K562 (cell line): ENCODE measurements around the gene LMBRD1. TPM values are rescaled to one million over a fixed set of nuclear protein-coding genes. Genes with fewer than 3 reads are reported as not detected.
A peak's percentile ranks its signal among the peaks of the same experiment; 100 is the strongest.

Source experiments
- CAMTA2 ChIP-seq: fragments of 250-450 bp; sonication (Bioruptor Pico); conservative IDR thresholded peaks from 2 replicates; pipeline ENCODE4 v1.5.1; 2022
- CEBPG ChIP-seq, 3 experiments: fragments of 200-800 bp in 1 of 3; sonication (Bioruptor generic) in 1 of 3; sonication (generic) in 1 of 3; formaldehyde crosslinking in 1 of 3; IDR thresholded peaks in 2 of 3; conservative IDR thresholded peaks in 1 of 3; 2 replicates each; pipeline versions ENCODE4 v1.6.1 to v1.8.0; 2016 to 2022; ENCODE audit warnings: missing compliant biosample characterization in 2 of 3, missing genetic modification characterization in 2 of 3, mild to moderate bottlenecking in 1 of 3, missing genetic modification reagents in 1 of 3
- ELF1 ChIP-seq: fragments of 200-800 bp; sonication (Bioruptor generic); IDR thresholded peaks from 2 replicates; pipeline ENCODE4 v1.6.1; 2016; ENCODE audit warnings: missing genetic modification characterization, missing compliant biosample characterization
- ESRRB ChIP-seq: fragments of 250-450 bp; sonication (Bioruptor Pico); IDR thresholded peaks from 2 replicates; pipeline ENCODE4 v1.5.0; 2020; ENCODE audit warnings: mild to moderate bottlenecking, moderate library complexity, borderline replicate concordance
- ETV6 ChIP-seq, 3 experiments: fragments of 150-350 bp in 1 of 3; sonication (generic) in 1 of 3; formaldehyde crosslinking in 1 of 3; IDR thresholded peaks; 2 replicates each; pipeline versions ENCODE4 v1.6.1 to v1.8.0; 2014 to 2022; ENCODE audit warnings: borderline replicate concordance in 2 of 3, low read depth in 2 of 3, antibody characterized with exemption in 1 of 3, low read length in 1 of 3, mild to moderate bottlenecking in 1 of 3, missing genetic modification reagents in 1 of 3
- FOSL1 ChIP-seq: fragments of 200-800 bp; sonication (Bioruptor generic); conservative IDR thresholded peaks from 2 replicates; pipeline ENCODE4 v1.6.1; 2016; ENCODE audit warnings: missing genetic modification characterization, missing compliant biosample characterization
- FOXA1 ChIP-seq: fragments of 450-650 bp; IDR thresholded peaks from 2 replicates; pipeline ENCODE4 v1.6.1; 2016; ENCODE audit warnings: mild to moderate bottlenecking, borderline replicate concordance
- HDAC8 ChIP-seq: fragments of 450-650 bp; IDR thresholded peaks from 2 replicates; pipeline ENCODE4 v1.6.1; 2016; ENCODE audit warnings: mild to moderate bottlenecking, missing genetic modification characterization, moderate library complexity, missing compliant biosample characterization
- JUN ChIP-seq, 2 experiments: sonication (generic) in 1 of 2; formaldehyde crosslinking in 1 of 2; IDR thresholded peaks; 2 replicates each; pipeline versions ENCODE4 v1.6.1 to v1.8.0; 2012 to 2022; ENCODE audit warnings: borderline replicate concordance in 2 of 2, mild to moderate bottlenecking in 2 of 2, improper control_type of control experiment in 1 of 2, low read depth in 1 of 2, low read length in 1 of 2, missing genetic modification reagents in 1 of 2
- NR2F6 ChIP-seq: fragments of 450-650 bp; formaldehyde crosslinking; IDR thresholded peaks from 2 replicates; pipeline ENCODE4 v1.4.0; 2020; ENCODE audit warnings: mild to moderate bottlenecking
- PCBP1 ChIP-seq: fragments of 200-400 bp; formaldehyde crosslinking; IDR thresholded peaks from 2 replicates; pipeline ENCODE4 v1.6.1; 2018; ENCODE audit warnings: mild to moderate bottlenecking, low read depth, low read length; ENCODE audit not compliant: poor library complexity, severe bottlenecking
- PHB ChIP-seq: fragments of 250-450 bp; sonication (Bioruptor Pico); IDR thresholded peaks from 2 replicates; pipeline ENCODE4 v1.5.0; 2021
- SAP30 ChIP-seq: fragments of 200-600 bp; sonication (generic); IDR thresholded peaks from 2 replicates; pipeline ENCODE4 v1.6.1; 2012; ENCODE audit warnings: borderline replicate concordance, low read depth, mild to moderate bottlenecking, moderate library complexity, low read length, control low read depth, inconsistent platforms; ENCODE audit not compliant: insufficient read depth, poor library complexity, severe bottlenecking
- SUPT5H ChIP-seq: fragments of 450-650 bp; IDR thresholded peaks from 2 replicates; pipeline ENCODE4 v1.6.1; 2016
- TAF1 ChIP-seq: IDR thresholded peaks from 2 replicates; pipeline ENCODE4 v1.6.1; 2011; ENCODE audit warnings: mild to moderate bottlenecking, low read length, moderate library complexity; ENCODE audit not compliant: insufficient read depth, control insufficient read depth, severe bottlenecking; ENCODE audit errors: extremely low read depth
- XRCC3 ChIP-seq: fragments of 450-650 bp; IDR thresholded peaks from 2 replicates; pipeline ENCODE4 v1.6.1; 2017; ENCODE audit warnings: mild to moderate bottlenecking, moderate library complexity
- ZHX1 ChIP-seq: fragments of 150-350 bp; conservative IDR thresholded peaks from 2 replicates; pipeline ENCODE4 v1.6.1; 2014; ENCODE audit warnings: low read length
- polyA plus RNA-seq, 8 experiments: library from polyadenylated mRNA; depleted of rRNA in 4 of 8; stranded (reverse) in 5 of 8; unstranded in 3 of 8; fragments of >200 nt; fragmentation: Nextera tagmentation in 2 of 8; fragmentation: Illumina TruSeq in 1 of 8; extraction: Ambion mirVana in 2 of 8; extraction: Trizol in 1 of 8; gene quantifications; 2 replicates each; pipeline versions ENCODE4 v1.2.1 to v1.2.3, GENCODE V29; 2011 to 2014; ENCODE audit warnings: inconsistent platforms in 1 of 8, missing spikeins in 1 of 8
- total RNA-seq, 7 experiments: library from RNA; depleted of rRNA in 6 of 7; stranded (reverse); fragments of >200 nt in 6 of 7; fragmentation: Illumina TruSeq in 2 of 7; extraction: Trizol in 2 of 7; gene quantifications; 2 replicates each; pipeline versions ENCODE4 v1.2.1 to v1.2.3, GENCODE V29; 2011 to 2021; ENCODE audit warnings: low replicate concordance in 1 of 7
- TF ChIP-seq, protein P1 (sequence below), 2 experiments: fragments of 450-650 bp; IDR thresholded peaks; 2 replicates each; pipeline ENCODE4 v1.6.1; 2016
- TF ChIP-seq, protein P2 (sequence below): IDR thresholded peaks from 2 replicates; pipeline ENCODE4 v1.6.1; 2011; ENCODE audit warnings: borderline replicate concordance, low read depth, mild to moderate bottlenecking, moderate library complexity, low read length; ENCODE audit not compliant: insufficient read depth, poor library complexity, severe bottlenecking

Gene LMBRD1
- total and polyA plus RNA-seq, 9 of the 15 experiments (the other 6 are each of a cell fraction or from before 2014, with no cell fraction given), result 14.0 to 85.2 (median 26.5) TPM

DNA sequence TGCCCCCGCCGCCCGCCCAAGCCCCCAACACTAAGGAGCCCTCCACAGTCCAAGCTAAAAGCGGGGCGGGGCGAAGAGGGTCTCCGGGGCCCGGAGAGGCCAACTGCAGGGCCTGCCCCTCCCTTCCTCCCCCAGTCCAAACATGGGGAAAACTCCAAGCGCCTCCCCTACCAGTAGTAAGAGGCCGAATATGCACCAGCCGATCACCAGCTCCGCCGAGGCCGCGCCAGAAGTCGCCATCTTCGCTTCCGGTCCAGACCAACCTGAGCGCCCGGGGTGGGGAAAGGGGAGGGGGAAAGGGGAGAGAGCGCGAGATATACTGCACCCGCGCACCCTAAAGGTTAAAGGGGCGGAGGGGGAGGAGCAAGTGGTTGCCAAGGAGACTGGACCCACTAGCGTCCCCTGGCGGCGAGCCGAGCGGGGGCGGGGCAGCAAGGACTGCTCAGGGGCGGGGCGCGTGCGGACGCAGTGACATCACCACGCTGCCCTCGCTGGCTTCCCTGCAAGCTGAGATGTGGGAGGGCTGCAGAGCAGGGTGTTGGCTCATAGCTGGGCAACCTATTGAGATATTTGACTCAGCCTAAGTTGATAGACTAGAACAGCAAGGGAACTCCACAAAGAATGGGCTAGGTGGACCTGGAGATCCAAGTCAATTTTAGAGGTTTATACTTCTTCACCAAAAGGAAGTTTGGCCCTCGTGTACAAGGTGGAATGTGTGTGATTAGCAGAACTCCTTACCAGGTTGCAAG, at the start of gene LMBRD1 (continued):
- TF ChIP-seq ZHX1, result peak; percentile 77
- TF ChIP-seq XRCC3, result no peak
- TF ChIP-seq CEBPG (CRISPR knock-in tag; IDR thresholded peaks at IDR 0.05), result peak; percentile 75
- TF ChIP-seq CEBPG (tag; conservative IDR thresholded peaks at IDR 0.05 in 1 of 2, IDR thresholded peaks at IDR 0.05 in 1 of 2), result peak; percentile 74 to 82
- no peak for TF ChIP-seq FOXA1
- TF ChIP-seq CAMTA2, result no peak
- TF ChIP-seq PCBP1, result peak; percentile 75
- TF ChIP-seq ETV6 (IDR thresholded peaks at IDR 0.05; ENCODE audit: borderline replicate concordance in 1 of 2, low read depth in 2 of 2, low read length in 1 of 2), result no peak
- TF ChIP-seq ETV6 (CRISPR knock-in tag; IDR thresholded peaks at IDR 0.05; ENCODE audit: borderline replicate concordance), result no peak
- TF ChIP-seq ELF1 (tag), result peak; percentile 76
- no peak for TF ChIP-seq PHB (CRISPR knock-in tag)
- TF ChIP-seq, protein P1, sequence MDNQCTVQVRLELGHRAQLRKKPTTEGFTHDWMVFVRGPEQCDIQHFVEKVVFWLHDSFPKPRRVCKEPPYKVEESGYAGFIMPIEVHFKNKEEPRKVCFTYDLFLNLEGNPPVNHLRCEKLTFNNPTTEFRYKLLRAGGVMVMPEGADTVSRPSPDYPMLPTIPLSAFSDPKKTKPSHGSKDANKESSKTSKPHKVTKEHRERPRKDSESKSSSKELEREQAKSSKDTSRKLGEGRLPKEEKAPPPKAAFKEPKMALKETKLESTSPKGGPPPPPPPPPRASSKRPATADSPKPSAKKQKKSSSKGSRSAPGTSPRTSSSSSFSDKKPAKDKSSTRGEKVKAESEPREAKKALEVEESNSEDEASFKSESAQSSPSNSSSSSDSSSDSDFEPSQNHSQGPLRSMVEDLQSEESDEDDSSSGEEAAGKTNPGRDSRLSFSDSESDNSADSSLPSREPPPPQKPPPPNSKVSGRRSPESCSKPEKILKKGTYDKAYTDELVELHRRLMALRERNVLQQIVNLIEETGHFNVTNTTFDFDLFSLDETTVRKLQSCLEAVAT (IDR thresholded peaks at IDR 0.05), result no peak
- TF ChIP-seq SUPT5H, result peak; percentile 72
- TF ChIP-seq SAP30, result no peak
- no peak for TF ChIP-seq ESRRB (CRISPR knock-in tag)
- no peak for TF ChIP-seq HDAC8 (tag)
- TF ChIP-seq NR2F6, result no peak
- TF ChIP-seq TAF1, result peak; percentile 98
- 0 out of 2 replicates have a peak, but pooled peaks have one; percentile 7 for TF ChIP-seq JUN (IDR thresholded peaks at IDR 0.05; ENCODE audit: borderline replicate concordance, low read depth, low read length)
- TF ChIP-seq JUN (CRISPR knock-in tag; IDR thresholded peaks at IDR 0.05; ENCODE audit: borderline replicate concordance), result peak; percentile 77; the same call in 1 of the 2 replicates
- TF ChIP-seq, protein P2, sequence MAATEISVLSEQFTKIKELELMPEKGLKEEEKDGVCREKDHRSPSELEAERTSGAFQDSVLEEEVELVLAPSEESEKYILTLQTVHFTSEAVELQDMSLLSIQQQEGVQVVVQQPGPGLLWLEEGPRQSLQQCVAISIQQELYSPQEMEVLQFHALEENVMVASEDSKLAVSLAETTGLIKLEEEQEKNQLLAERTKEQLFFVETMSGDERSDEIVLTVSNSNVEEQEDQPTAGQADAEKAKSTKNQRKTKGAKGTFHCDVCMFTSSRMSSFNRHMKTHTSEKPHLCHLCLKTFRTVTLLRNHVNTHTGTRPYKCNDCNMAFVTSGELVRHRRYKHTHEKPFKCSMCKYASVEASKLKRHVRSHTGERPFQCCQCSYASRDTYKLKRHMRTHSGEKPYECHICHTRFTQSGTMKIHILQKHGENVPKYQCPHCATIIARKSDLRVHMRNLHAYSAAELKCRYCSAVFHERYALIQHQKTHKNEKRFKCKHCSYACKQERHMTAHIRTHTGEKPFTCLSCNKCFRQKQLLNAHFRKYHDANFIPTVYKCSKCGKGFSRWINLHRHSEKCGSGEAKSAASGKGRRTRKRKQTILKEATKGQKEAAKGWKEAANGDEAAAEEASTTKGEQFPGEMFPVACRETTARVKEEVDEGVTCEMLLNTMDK, result peak; percentile 13
- no peak for TF ChIP-seq FOSL1 (tag)
